Nephron (organoid): Measurements from ENCODE around the gene HSPD1.

Experiments
- H3K27ac Mint-ChIP-seq, 3 experiments: 2 replicates each; pipeline ENCODE4 v1.8.0; 2020; ENCODE audit warnings: mixed read lengths in 3 of 3, mild to moderate bottlenecking in 2 of 3, moderate library complexity in 1 of 3
- H3K27me3 Mint-ChIP-seq: 2 replicates; pipeline ENCODE4 v1.8.0; 2021; ENCODE audit warnings: low read depth, mild to moderate bottlenecking, moderate library complexity, mixed read lengths
- H3K36me3 Mint-ChIP-seq: 2 replicates; pipeline ENCODE4 v1.8.0; 2020; ENCODE audit warnings: low read depth, mixed read lengths
- H3K4me1 Mint-ChIP-seq: 2 replicates; pipeline ENCODE4 v1.8.0; 2020; ENCODE audit warnings: mixed read lengths
- H3K4me3 Mint-ChIP-seq, 3 experiments: 2 replicates each; pipeline ENCODE4 v1.8.0; 2020; ENCODE audit warnings: mild to moderate bottlenecking in 3 of 3, mixed read lengths in 3 of 3, moderate library complexity in 2 of 3
- H3K9me3 Mint-ChIP-seq: 2 replicates; pipeline ENCODE4 v1.8.0; 2020; ENCODE audit warnings: mixed read lengths
- CTCF ChIP-seq, 3 experiments: fragments of 200-600 bp; sonication (generic); IDR thresholded peaks; one replicate each; pipeline ENCODE4 v1.5.0; 2021; ENCODE audit warnings: antibody characterized with exemption in 3 of 3; ENCODE audit not compliant: unreplicated experiment in 3 of 3

Gene HSPD1

GRCh38 chr2:197500503-197501131 lies 977 bp upstream of the HSPD1 start:
- Mint-ChIP-seq H3K27me3 (no peaks in the 10 kb centered on the region), H3K4me3 (peak overlapping the region; percentile 90 to 98 (median 92)), H3K9me3 (no peaks in the 10 kb centered on the region), H3K4me1 (peaks cover 41% of the 10 kb centered on the region), H3K36me3 (peaks cover 59% of the 10 kb centered on the region), H3K27ac (peak overlapping the region; percentile 84 to 98 (median 95))
- TF ChIP-seq CTCF (IDR thresholded peaks at IDR 0.05; ENCODE audit: unreplicated experiment in 3 of 3): no peak

GRCh38 chr2:197498937-197499593 lies 575 bp downstream of the HSPD1 start:
- H3K27me3 Mint-ChIP-seq: no peaks in the 10 kb centered on the region
- H3K4me3 Mint-ChIP-seq: peak overlapping the region; percentile 90 to 98 (median 92)
- peaks cover 61% of the 10 kb centered on the region for H3K36me3 Mint-ChIP-seq
- peak overlapping the region; percentile 96 to 99 (median 98) for H3K27ac Mint-ChIP-seq
- no peaks in the 10 kb centered on the region for H3K9me3 Mint-ChIP-seq
- TF ChIP-seq CTCF (IDR thresholded peaks at IDR 0.05; ENCODE audit: unreplicated experiment in 3 of 3): no peak
- peaks cover 41% of the 10 kb centered on the region for H3K4me1 Mint-ChIP-seq

GRCh38 chr2:197498235-197498936 lies 1.3 kb downstream of the HSPD1 start:
- Mint-ChIP-seq H3K27ac (peak overlapping the region; percentile 96 to 99 (median 98)), H3K4me1 (peaks cover 41% of the 10 kb centered on the region), H3K9me3 (no peaks in the 10 kb centered on the region), H3K27me3 (no peaks in the 10 kb centered on the region), H3K36me3 (peaks cover 56% of the 10 kb centered on the region), H3K4me3 (peak overlapping the region; percentile 90 to 98 (median 92))
- TF ChIP-seq CTCF (IDR thresholded peaks at IDR 0.05; ENCODE audit: unreplicated experiment in 3 of 3): no peak

GRCh38 chr2:197497326-197497725 lies 2.3 kb downstream of the HSPD1 start:
- H3K27ac Mint-ChIP-seq: peak overlapping the region in 2 of 3 experiments; percentile 64 to 96
- TF ChIP-seq CTCF (IDR thresholded peaks at IDR 0.05; ENCODE audit: unreplicated experiment in 3 of 3): no peak
- H3K36me3 Mint-ChIP-seq: peaks cover 54% of the 10 kb centered on the region
- H3K4me1 Mint-ChIP-seq: peaks cover 37% of the 10 kb centered on the region
- no peaks in the 10 kb centered on the region for H3K27me3 Mint-ChIP-seq
- peak overlapping the region; percentile 90 to 98 (median 92) for H3K4me3 Mint-ChIP-seq
- no peaks in the 10 kb centered on the region for H3K9me3 Mint-ChIP-seq

- TF ChIP-seq CTCF (IDR thresholded peaks at IDR 0.05; ENCODE audit: unreplicated experiment in 3 of 3): no peak
- H3K9me3 Mint-ChIP-seq: no peaks in the 10 kb centered on the region
- H3K4me3 Mint-ChIP-seq: peak overlapping the region in 2 of 3 experiments; percentile 11 to 92
- peaks cover 51% of the 10 kb centered on the region for H3K36me3 Mint-ChIP-seq
- H3K27ac Mint-ChIP-seq: no peak overlapping the region
- peaks cover 33% of the 10 kb centered on the region for H3K4me1 Mint-ChIP-seq
- H3K27me3 Mint-ChIP-seq: no peaks in the 10 kb centered on the region
Observed at GRCh38 chr2:197496695-197497094, 2.9 kb downstream of the HSPD1 start.
